C4-2B (cell line): ENCODE data around the gene CYBB.

Source experiments
- H3K27ac ChIP-seq: fragments of 450-650 bp; 2 replicates; pipeline ENCODE4 v1.5.1; 2017
- ZFX ChIP-seq: fragments of 450-650 bp; IDR thresholded peaks from 2 replicates; pipeline ENCODE4 v1.6.1; 2017
- TF ChIP-seq, protein P1 (sequence below): fragments of 450-650 bp; conservative IDR thresholded peaks from 2 replicates; pipeline ENCODE4 v1.5.1; 2017; ENCODE audit warnings: mild to moderate bottlenecking

The CYBB gene

DNA sequence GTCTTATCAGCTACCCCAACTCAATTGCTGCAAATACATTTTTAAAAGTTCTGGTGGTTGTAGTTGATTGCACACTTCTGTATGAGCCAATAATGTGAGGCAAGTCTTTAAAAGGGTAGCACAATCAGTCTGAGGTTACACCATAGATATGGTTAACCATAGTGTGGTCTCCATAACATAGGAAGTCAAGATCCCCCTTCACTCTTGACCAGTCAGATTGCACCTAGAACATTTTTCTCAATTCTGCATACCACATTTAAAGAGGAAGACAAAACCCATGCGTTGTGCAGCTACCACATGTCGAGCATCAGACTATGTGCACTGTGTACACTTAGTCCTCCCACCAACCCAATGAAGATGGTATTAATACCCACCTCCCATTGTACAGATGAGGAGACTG is 26.5 kb upstream of the CYBB start:
- no peak for TF ChIP-seq ZFX
- TF ChIP-seq, protein P1, sequence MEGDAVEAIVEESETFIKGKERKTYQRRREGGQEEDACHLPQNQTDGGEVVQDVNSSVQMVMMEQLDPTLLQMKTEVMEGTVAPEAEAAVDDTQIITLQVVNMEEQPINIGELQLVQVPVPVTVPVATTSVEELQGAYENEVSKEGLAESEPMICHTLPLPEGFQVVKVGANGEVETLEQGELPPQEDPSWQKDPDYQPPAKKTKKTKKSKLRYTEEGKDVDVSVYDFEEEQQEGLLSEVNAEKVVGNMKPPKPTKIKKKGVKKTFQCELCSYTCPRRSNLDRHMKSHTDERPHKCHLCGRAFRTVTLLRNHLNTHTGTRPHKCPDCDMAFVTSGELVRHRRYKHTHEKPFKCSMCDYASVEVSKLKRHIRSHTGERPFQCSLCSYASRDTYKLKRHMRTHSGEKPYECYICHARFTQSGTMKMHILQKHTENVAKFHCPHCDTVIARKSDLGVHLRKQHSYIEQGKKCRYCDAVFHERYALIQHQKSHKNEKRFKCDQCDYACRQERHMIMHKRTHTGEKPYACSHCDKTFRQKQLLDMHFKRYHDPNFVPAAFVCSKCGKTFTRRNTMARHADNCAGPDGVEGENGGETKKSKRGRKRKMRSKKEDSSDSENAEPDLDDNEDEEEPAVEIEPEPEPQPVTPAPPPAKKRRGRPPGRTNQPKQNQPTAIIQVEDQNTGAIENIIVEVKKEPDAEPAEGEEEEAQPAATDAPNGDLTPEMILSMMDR = no peak
- H3K27ac ChIP-seq = no peak overlapping the region

DNA sequence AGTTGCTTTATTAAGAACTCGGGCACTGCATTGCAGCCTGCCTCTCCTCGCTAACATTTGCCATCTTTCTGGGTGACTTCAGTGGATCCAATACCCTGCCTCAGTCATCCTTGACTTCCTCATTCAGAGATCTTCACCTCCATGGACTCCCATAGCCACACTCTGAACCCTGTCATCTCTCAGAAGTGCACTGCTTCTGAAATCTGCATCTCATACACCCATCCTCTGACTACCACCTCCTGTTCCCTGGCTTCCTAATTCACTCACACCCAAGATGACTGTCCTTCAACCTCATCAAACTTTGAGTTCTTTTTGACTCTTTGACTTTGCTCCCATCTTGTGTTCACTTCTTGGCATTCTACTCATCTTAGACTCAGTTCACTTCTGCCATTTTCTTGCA is 25.3 kb upstream of the CYBB start:
- no peak overlapping the region for H3K27ac ChIP-seq
- TF ChIP-seq, protein P1 = no peak
- no peak for TF ChIP-seq ZFX

DNA sequence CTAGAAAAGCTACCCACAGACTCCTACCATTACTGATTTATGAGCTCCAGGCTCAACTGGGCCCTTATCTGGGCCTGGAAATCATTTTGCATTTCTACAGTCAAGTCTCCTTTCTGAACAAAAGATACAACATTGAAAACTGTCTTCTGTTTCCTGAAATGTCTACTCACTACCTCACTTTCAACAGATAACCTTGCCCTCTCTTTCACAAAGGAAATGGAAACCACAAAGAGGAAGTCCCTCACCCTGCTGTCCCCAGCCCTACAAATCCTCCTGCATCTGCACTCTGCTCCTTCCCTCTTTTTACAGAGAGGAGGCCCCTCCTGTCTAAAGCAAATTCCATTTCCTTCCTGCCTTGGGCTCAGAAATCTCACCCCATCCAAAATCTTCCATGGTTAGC is 24.8 kb upstream of the CYBB start:
- no peak for TF ChIP-seq ZFX
- TF ChIP-seq, protein P1 = no peak
- no peak overlapping the region for H3K27ac ChIP-seq

DNA sequence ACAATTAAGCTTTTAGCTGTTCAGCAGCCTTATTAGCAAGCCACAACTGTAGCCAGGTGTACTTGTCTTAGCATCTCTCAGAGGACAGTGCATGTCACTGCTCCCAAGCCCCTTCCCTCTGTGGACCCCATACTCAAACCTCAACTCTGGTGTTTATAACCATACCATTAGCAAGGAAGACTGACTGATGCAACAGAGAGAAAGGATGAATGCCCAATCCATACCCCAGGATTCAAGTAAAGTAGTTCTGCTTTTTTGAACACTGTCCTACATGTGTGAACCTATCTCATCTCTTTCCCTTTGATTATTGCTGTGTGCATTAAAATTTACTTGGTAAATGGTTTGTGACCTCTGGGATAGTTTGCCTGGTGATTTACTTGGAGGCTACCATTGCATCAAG is 22.8 kb upstream of the CYBB start:
- no peak overlapping the region for H3K27ac ChIP-seq
- no peak for TF ChIP-seq ZFX
- TF ChIP-seq, protein P1 = no peak

DNA sequence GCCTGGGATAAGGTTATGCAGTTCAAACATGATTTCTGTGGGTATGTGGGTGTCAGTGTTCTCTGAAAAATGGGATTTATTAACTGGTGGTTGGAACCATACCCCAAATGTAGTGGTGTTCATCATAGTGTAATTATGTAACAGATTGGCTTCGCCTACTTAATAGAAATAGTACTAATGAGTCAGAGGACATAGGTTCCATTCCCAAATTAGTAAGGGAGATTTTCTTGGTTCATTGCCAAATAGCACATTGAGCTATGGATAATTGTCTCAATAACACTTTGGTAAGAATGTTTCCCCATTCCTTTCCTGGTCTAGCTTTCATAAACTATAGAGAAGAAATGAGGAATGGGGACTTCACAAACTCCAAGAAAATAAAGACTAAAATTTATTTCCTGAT is 20.5 kb upstream of the CYBB start:
- no peak for TF ChIP-seq ZFX
- TF ChIP-seq, protein P1 = no peak
- no peak overlapping the region for H3K27ac ChIP-seq

DNA sequence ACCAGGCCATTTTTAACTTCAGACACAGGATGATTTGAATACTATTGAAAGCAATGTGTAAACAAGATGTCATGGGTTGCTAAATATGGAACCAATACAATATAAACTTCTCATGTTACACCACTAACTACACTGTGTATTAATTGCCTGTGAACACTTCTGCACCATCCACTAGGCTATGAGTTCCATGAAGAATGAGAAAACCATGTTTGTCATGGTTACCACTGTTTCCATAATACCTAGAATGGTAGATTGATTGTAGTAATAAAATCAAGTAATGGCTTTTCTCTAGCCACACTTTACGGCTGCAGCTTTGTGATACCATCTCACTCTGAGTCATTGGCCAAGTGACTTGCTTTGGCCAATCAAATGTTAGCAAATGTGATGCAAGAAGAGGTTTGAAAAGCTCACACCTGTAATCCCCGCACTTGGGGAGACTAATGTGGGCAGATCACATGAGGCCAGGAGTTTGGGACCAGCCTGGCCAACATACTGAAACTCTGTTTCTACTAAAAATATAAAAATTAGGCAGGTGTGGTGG is 19.9 kb upstream of the CYBB start:
- H3K27ac ChIP-seq = no peak overlapping the region

DNA sequence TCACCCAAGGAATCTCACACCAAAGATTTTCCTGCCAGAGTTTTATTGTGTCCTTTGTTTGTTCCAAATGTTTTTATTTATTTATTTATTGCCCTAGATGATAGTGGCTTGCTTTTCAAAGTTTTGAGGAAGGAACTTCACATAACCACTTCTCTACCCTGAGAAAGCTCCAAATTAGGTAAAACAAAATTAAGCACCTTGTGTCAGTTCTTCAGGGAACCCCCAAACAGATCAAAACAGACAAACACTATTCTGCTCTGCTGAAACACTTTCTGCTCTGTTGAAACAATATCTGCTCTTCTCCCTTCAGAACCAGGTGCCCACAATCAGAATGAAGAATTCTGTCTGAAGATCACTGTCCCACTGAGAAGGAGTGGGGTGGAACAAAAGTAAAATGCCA is 16.5 kb upstream of the CYBB start:
- no peak overlapping the region for H3K27ac ChIP-seq
- TF ChIP-seq ZFX = no peak
- TF ChIP-seq, protein P1 = no peak

More for the DNA sequence above, 19.9 kb upstream of the CYBB start:
- TF ChIP-seq ZFX = no peak
- TF ChIP-seq, protein P1 = no peak
